ENCODE measurements around the gene CDK5RAP2. TPM values are rescaled to one million over a fixed set of nuclear protein-coding genes. Genes with fewer than 3 reads are reported as not detected.

Gene CDK5RAP2
- total and polyA plus RNA-seq, 10 of the 15 experiments (the other 5 are each of a cell fraction or from before 2014, with no cell fraction given), result 16.2 to 53.5 (median 34.5) TPM

GRCh38 chr9:120569556-120569955 is 10.4 kb downstream of the CDK5RAP2 start:
- H3K27me3 ChIP-seq (replicated peaks in 1 of 2; ENCODE audit: control insufficient read depth in 2 of 2, insufficient read depth in 2 of 2, low read length in 1 of 2), result no peaks in the 10 kb centered on the region
- DNase-seq (ENCODE audit: low read depth, low spot score) (no peak), FAIRE-seq (no peak), ATAC-seq (no peak)
- H3K9ac ChIP-seq (ENCODE audit: control insufficient read depth, insufficient read depth, low read length), result no peak overlapping the region
- RAD21 ChIA-PET (ENCODE audit: unreplicated experiment), result no interaction called here
- no TSS peak for BruUV-seq (replicated peaks)
- WGBS (ENCODE audit: insufficient coverage, insufficient replicate concordance, low lambda C conversion rate, missing lambda C conversion rate), result 96% methylated on average over 5 of the region's 5 CpGs
- SMC1A ChIA-PET (ENCODE audit: uncharacterized antibody, unreplicated experiment), result no interaction called here
- intact Hi-C loops (cut with micrococcal nuclease; ENCODE audit: unreplicated experiment) (no loop called here), in situ Hi-C loops (cut with MboI) (no loop called here)
- TF ChIP-seq, protein P1, sequence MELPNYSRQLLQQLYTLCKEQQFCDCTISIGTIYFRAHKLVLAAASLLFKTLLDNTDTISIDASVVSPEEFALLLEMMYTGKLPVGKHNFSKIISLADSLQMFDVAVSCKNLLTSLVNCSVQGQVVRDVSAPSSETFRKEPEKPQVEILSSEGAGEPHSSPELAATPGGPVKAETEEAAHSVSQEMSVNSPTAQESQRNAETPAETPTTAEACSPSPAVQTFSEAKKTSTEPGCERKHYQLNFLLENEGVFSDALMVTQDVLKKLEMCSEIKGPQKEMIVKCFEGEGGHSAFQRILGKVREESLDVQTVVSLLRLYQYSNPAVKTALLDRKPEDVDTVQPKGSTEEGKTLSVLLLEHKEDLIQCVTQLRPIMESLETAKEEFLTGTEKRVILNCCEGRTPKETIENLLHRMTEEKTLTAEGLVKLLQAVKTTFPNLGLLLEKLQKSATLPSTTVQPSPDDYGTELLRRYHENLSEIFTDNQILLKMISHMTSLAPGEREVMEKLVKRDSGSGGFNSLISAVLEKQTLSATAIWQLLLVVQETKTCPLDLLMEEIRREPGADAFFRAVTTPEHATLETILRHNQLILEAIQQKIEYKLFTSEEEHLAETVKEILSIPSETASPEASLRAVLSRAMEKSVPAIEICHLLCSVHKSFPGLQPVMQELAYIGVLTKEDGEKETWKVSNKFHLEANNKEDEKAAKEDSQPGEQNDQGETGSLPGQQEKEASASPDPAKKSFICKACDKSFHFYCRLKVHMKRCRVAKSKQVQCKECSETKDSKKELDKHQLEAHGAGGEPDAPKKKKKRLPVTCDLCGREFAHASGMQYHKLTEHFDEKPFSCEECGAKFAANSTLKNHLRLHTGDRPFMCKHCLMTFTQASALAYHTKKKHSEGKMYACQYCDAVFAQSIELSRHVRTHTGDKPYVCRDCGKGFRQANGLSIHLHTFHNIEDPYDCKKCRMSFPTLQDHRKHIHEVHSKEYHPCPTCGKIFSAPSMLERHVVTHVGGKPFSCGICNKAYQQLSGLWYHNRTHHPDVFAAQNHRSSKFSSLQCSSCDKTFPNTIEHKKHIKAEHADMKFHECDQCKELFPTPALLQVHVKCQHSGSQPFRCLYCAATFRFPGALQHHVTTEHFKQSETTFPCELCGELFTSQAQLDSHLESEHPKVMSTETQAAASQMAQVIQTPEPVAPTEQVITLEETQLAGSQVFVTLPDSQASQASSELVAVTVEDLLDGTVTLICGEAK (IDR thresholded peaks at IDR 0.05; ENCODE audit: borderline replicate concordance), result no peak
- TF ChIP-seq CHD2 (IDR thresholded peaks at IDR 0.05; ENCODE audit: borderline replicate concordance, low read depth, low read length), result no peak
- TF ChIP-seq BCL11A (IDR thresholded peaks at IDR 0.05; ENCODE audit: low read depth, low read length), result no peak
- no peak for TF ChIP-seq ZNF24 (IDR thresholded peaks at IDR 0.05)
- no peak for TF ChIP-seq TARDBP (IDR thresholded peaks at IDR 0.05; ENCODE audit: borderline replicate concordance)
- TF ChIP-seq SUZ12 (IDR thresholded peaks at IDR 0.05; ENCODE audit: unreplicated experiment), result no peak
- TF ChIP-seq RUNX3 (IDR thresholded peaks at IDR 0.05; ENCODE audit: low read length), result no peak
- no peak for TF ChIP-seq CREB1 (IDR thresholded peaks at IDR 0.05; ENCODE audit: low read depth)
- TF ChIP-seq NKRF (conservative IDR thresholded peaks at IDR 0.05), result no peak
- no peak for TF ChIP-seq KAT2A (conservative IDR thresholded peaks at IDR 0.05; ENCODE audit: control insufficient read depth, low read depth, low read length)
- peaks cover 7% of the 10 kb centered on the region for H3K79me2 ChIP-seq (ENCODE audit: control insufficient read depth, insufficient read depth, low read length)
- H3K4me3 ChIP-seq, result no peak overlapping the region
- H3K9me3 ChIP-seq (replicated peaks; ENCODE audit: control insufficient read depth, insufficient read depth, low read length), result no peaks in the 10 kb centered on the region
- no peak overlapping the region for H2AFZ ChIP-seq (ENCODE audit: control insufficient read depth, low read depth, low read length)
- peaks cover 26 to 34% of the 10 kb centered on the region in 2 experiments for H3K36me3 ChIP-seq (ENCODE audit: control insufficient read depth in 2 of 2, insufficient read depth in 2 of 2, low read length in 1 of 2)
- H4K20me1 ChIP-seq (ENCODE audit: control insufficient read depth, insufficient read depth), result no peaks in the 10 kb centered on the region
- POLR2A ChIA-PET, result no interaction called here
- H3K27ac ChIP-seq (ENCODE audit: control insufficient read depth, insufficient read depth), result no peak overlapping the region
- CTCF ChIA-PET, result no interaction called here
- no peaks in the 10 kb centered on the region for H3K4me1 ChIP-seq (ENCODE audit: control insufficient read depth, insufficient read depth, low read length)
- H3K4me2 ChIP-seq (ENCODE audit: control insufficient read depth, insufficient read depth), result no peak overlapping the region
